RPMI7951 (cell line): ENCODE measurements around the gene GRK4. TPM values are rescaled to one million over a fixed set of nuclear protein-coding genes. Genes with fewer than 3 reads are reported as not detected.
A peak's percentile ranks its signal among the peaks of the same experiment; 100 is the strongest.
"Not testable (repeated sequence)": the region's sequence is repeated elsewhere in the genome, so short reads cannot be mapped to it uniquely, and the experiment has no call there.

Experiments used
- DNase-seq: peaks from one replicate; pipeline ENCODE4 v3.0.0-alpha.2; 2012; ENCODE audit warnings: low read depth
- total RNA-seq: library from RNA; depleted of rRNA; stranded (reverse); fragments of >200 nt; shearing (Covaris generic); gene quantifications from 2 replicates; pipeline ENCODE4 v1.2.3, GENCODE V29; 2014

GRK4 gene
- total RNA-seq, 1 experiment from 2014 or later, result 3.6 TPM

- no peak for DNase-seq
Observed at GRCh38 chr4:3039706-3040366, 76.5 kb downstream of the GRK4 start.

GRCh38 chr4:3040452-3041191 is 77.3 kb downstream of the GRK4 start:
- no peak for DNase-seq

GRCh38 chr4:3041192-3042142 is 78.1 kb downstream of the GRK4 start:
- DNase-seq, result peak; percentile 91

- no peak for DNase-seq
Observed at GRCh38 chr4:3042226-3042625, 78.9 kb downstream of the GRK4 start.

- peak; percentile 23 for DNase-seq
Observed at GRCh38 chr4:3043282-3044020, 80.1 kb downstream of the GRK4 start.

GRCh38 chr4:3044870-3045819 is 81.8 kb downstream of the GRK4 start:
- peak; percentile 78 for DNase-seq

GRCh38 chr4:3046162-3046561 is 82.8 kb downstream of the GRK4 start:
- DNase-seq, result no peak

- no peak for DNase-seq
Observed at GRCh38 chr4:3046623-3047022, 83.3 kb downstream of the GRK4 start.

- DNase-seq, result peak; percentile 47
Observed at GRCh38 chr4:3047464-3048286, 84.3 kb downstream of the GRK4 start.

GRCh38 chr4:3051141-3051897 is 87.9 kb downstream of the GRK4 start:
- not testable (repeated sequence) for DNase-seq

- DNase-seq, result no peak
Observed at GRCh38 chr4:3054169-3054759, 90.9 kb downstream of the GRK4 start.

- no peak for DNase-seq
Observed at GRCh38 chr4:3059943-3060342, 96.6 kb downstream of the GRK4 start.

GRCh38 chr4:3060946-3061345 is 97.6 kb downstream of the GRK4 start:
- no peak for DNase-seq

- DNase-seq, result no peak
Observed at GRCh38 chr4:3062471-3062870, 99.1 kb downstream of the GRK4 start.

- DNase-seq, result no peak
Observed at GRCh38 chr4:3065551-3065950, 102.2 kb downstream of the GRK4 start.

- no peak for DNase-seq
Observed at GRCh38 chr4:3066836-3067400, 103.5 kb downstream of the GRK4 start.

GRCh38 chr4:3067473-3068001 is 104.2 kb downstream of the GRK4 start:
- no peak for DNase-seq
